Hepatocyte (in vitro differentiated cells): ENCODE results near the gene TIAM1.

Source experiments
- CTCF ChIP-seq: fragments of 200-600 bp; sonication (generic); IDR thresholded peaks from 2 replicates; pipeline ENCODE4 v1.5.1; 2016; ENCODE audit warnings: antibody characterized with exemption, mild to moderate bottlenecking; ENCODE audit not compliant: poor library complexity
- EZH2 ChIP-seq: fragments of 200-600 bp; sonication (generic); IDR thresholded peaks from 2 replicates; pipeline ENCODE4 v1.6.1; 2016; ENCODE audit warnings: antibody characterized with exemption, mild to moderate bottlenecking, borderline replicate concordance
- EZH2phosphoT487 ChIP-seq: fragments of 200-600 bp; sonication (generic); IDR thresholded peaks from one replicate; pipeline ENCODE4 v1.6.1; 2018; ENCODE audit warnings: antibody characterized with exemption, mild to moderate bottlenecking, low read depth, moderate library complexity; ENCODE audit not compliant: unreplicated experiment, severe bottlenecking

- no peak for TF ChIP-seq CTCF
- no peak for TF ChIP-seq EZH2
- TF ChIP-seq EZH2phosphoT487 = no peak
Measured at GRCh38 chr21:31335957-31336738, 7.9 kb downstream of the TIAM1 start.
